WI38 (cell line): Measurements from ENCODE around the gene OR10C1.

Experiments used
- H3K4me3 ChIP-seq: 2 replicates; pipeline ENCODE4 v1.5.1; 2011; ENCODE audit warnings: low read depth, mild to moderate bottlenecking, control low read depth, low read length
- TF ChIP-seq, protein P1 (sequence below): IDR thresholded peaks from 2 replicates; pipeline ENCODE4 v1.5.1; 2012; ENCODE audit warnings: low read depth, mild to moderate bottlenecking, control low read depth, low read length

Gene OR10C1

DNA sequence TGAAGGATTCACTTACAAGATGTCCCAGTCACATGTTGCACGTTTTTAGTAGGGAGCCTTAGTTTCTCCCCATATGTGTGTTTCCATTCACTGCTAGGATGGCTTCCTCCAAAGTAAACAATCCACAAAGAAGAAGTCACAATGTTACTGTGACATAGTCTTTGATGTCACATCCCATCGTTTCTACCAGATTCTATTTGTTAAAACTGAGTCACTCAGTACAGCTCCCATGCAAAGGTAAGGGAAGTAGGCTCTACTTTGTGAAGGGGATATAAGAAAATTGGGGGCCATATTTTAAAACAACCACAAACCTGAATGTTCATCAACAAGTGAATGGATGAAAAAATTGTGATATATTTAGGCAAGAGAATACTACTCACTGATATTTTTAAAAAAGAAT, 17.9 kb downstream of the OR10C1 start, which contains the start of the genes OR11A1 and OR2H1:
Gene OR11A1 (minus strand): TSS at position 101 of the 400 bp plus-strand sequence. CDS start 29,430 bp downstream, outside the sequence.
Gene OR2H1 (plus strand): TSS at position 185 of the 400 bp plus-strand sequence. CDS start 4,615 bp downstream, outside the sequence.
- H3K4me3 ChIP-seq, result no peak within 1 kb of the TSS
- TF ChIP-seq, protein P1, sequence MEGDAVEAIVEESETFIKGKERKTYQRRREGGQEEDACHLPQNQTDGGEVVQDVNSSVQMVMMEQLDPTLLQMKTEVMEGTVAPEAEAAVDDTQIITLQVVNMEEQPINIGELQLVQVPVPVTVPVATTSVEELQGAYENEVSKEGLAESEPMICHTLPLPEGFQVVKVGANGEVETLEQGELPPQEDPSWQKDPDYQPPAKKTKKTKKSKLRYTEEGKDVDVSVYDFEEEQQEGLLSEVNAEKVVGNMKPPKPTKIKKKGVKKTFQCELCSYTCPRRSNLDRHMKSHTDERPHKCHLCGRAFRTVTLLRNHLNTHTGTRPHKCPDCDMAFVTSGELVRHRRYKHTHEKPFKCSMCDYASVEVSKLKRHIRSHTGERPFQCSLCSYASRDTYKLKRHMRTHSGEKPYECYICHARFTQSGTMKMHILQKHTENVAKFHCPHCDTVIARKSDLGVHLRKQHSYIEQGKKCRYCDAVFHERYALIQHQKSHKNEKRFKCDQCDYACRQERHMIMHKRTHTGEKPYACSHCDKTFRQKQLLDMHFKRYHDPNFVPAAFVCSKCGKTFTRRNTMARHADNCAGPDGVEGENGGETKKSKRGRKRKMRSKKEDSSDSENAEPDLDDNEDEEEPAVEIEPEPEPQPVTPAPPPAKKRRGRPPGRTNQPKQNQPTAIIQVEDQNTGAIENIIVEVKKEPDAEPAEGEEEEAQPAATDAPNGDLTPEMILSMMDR, result no peak

DNA sequence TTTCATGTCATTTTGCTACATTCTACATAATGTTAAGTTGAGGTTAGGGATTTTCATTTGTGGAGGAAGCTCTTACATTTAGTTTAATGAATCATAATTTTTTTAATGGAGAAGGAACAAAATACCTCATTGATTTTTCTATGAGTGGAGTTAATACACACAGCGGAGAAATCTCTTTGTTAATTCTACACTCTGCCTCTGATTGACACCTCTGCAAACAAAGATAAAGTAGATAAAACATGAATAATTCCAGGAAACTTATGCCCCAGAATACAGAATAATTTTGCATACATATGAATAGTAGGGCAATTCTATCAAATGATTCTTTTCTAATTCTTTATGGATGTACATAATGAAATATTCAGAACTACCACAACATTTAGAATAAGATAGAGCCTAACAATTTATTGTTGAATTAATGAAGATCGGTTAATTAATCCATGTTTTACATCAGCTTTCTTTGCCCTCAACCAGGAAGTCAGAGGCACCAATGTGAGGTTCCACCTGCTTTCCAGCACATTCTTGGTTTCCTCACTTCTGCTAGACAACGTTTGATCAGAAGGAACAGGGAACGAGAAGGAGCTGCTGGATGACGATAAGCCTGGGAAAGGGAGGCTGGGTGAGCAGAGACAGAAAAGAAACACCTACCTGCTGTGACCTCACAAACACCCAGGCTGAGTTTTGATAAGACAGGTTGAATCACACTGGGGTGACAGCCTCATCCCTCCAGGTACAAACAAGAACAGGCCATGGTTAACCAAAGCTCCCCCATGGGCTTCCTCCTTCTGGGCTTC, 22.1 kb downstream of the OR10C1 start:
- H3K4me3 ChIP-seq, result no peak overlapping the region
- TF ChIP-seq, protein P1, result no peak

DNA sequence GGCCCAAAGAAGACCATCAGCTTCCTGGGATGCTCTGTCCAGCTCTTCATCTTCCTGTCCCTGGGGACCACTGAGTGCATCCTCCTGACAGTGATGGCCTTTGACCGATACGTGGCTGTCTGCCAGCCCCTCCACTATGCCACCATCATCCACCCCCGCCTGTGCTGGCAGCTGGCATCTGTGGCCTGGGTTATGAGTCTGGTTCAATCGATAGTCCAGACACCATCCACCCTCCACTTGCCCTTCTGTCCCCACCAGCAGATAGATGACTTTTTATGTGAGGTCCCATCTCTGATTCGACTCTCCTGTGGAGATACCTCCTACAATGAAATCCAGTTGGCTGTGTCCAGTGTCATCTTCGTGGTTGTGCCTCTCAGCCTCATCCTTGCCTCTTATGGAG, 22.9 kb downstream of the OR10C1 start:
- TF ChIP-seq, protein P1, result no peak
- H3K4me3 ChIP-seq, result no peak overlapping the region

DNA sequence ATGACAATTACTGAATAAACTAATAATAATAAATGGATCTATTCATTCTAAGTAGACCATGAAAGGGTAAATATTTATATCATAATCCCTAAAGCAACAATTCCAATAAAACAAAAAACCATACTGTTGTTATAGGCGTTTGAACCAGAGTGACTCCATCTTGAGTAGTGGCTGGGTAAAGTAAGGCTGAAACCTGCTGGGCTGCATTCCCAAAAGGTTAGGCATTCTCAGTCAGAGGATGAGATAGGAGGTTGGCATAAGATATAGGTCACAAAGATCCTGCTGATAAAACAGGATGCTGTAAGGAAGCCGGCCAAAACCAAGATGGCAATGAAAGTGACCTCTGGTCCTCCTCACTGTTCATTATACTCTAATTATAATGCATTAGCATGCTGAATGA, 26.2 kb downstream of the OR10C1 start:
- TF ChIP-seq, protein P1, result no peak
- H3K4me3 ChIP-seq, result no peak overlapping the region

DNA sequence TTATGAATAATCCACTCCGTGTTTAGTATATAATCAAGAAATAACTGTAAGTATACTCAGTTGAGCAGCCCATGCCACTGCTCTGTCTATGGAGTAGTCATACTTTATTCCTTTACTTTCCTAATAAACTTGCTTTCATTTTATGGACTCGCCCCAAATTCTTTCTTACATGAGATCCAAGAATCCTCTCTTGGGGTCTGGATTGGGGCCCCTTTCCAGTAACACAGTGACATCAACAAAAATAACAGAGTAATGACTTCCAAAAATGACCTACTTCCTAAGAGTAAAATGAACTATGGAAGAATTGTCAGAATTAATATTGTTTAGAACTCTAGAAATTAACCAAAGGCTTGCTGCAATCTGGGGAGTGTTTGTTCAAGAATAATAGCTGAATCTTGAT, 26.7 kb downstream of the OR10C1 start:
- TF ChIP-seq, protein P1, result no peak

DNA sequence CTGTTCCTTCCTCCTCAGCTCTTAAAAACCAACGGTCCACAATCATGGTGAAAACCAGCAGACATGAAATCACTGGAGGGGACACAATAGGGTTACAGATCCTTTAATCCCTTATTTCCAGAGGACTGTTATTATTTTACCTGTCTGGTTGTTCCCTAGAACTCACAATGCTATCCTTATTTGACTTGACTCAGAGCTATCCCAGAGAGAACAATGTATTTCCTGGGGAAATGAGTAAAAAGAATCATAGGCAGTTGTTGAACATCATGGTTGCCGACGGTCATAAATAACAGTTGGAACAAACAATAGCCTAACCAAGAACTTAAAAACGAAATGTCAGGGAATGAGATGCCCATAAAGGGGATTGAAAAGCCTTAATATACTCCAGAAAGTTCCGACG, 27.1 kb downstream of the OR10C1 start:
- H3K4me3 ChIP-seq, result no peak overlapping the region
- TF ChIP-seq, protein P1, result no peak

More for the DNA sequence above, 26.7 kb downstream of the OR10C1 start:
- no peak overlapping the region for H3K4me3 ChIP-seq

DNA sequence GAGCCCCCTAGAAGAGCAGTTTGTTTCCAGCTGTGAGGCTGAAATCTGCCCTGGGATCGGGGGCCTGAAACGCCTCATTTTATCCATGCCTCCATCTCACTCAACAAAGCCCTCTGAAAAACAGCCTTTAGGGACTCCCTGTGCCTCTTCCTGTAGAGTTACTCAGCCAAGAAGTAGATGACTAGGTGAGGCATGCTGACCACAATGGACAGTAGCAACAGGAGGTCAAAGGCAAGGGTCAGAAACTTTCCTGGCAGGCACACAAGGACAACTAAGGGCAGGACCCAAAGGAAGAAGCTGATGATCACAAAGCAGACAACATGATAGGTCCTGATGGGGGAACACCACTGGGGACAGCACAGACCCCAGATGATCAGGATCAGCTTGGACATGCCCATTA, 35.9 kb downstream of the OR10C1 start:
- TF ChIP-seq, protein P1, result no peak

More for the DNA sequence above, 35.9 kb downstream of the OR10C1 start:
- no peak overlapping the region for H3K4me3 ChIP-seq
